ENCODE results near the gene ENOX2. TPM values are rescaled to one million over a fixed set of nuclear protein-coding genes. Genes with fewer than 3 reads are reported as not detected.

Gene ENOX2, protein sequence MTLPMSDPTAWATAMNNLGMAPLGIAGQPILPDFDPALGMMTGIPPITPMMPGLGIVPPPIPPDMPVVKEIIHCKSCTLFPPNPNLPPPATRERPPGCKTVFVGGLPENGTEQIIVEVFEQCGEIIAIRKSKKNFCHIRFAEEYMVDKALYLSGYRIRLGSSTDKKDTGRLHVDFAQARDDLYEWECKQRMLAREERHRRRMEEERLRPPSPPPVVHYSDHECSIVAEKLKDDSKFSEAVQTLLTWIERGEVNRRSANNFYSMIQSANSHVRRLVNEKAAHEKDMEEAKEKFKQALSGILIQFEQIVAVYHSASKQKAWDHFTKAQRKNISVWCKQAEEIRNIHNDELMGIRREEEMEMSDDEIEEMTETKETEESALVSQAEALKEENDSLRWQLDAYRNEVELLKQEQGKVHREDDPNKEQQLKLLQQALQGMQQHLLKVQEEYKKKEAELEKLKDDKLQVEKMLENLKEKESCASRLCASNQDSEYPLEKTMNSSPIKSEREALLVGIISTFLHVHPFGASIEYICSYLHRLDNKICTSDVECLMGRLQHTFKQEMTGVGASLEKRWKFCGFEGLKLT
- 10.5 and 13.2 TPM in 2 replicates for total RNA-seq

GRCh38 chrX:130902783-130903613, at the start of gene ENOX2:
Gene ENOX2, minus strand, starts transcription at chrX:130903209. Its CDS starts 199,993 bp downstream, at chrX:130703216.

Other genes starting within 250 kb of the ENOX2 start
- 0.10 TPM in 1 of 2 replicates, not detected in the other for gene ARHGAP36, start 155.1 kb upstream of the ENOX2 start, total RNA-seq

All from vein endothelial cell (primary cell).